PC-3 (cell line): ENCODE results near the gene LRRC8B.

Experiments used
- CTCF ChIP-seq: fragments of 300-600 bp; sonication (generic); conservative IDR thresholded peaks from 2 replicates; pipeline ENCODE4 v1.5.1; 2017; ENCODE audit warnings: antibody characterized with exemption, low read depth, mild to moderate bottlenecking, low read length
- EZH2 ChIP-seq: fragments of 300-600 bp; sonication (generic); IDR thresholded peaks from one replicate; pipeline ENCODE4 v1.6.1; 2017; ENCODE audit warnings: antibody characterized with exemption, mild to moderate bottlenecking, low read length; ENCODE audit not compliant: unreplicated experiment

DNA sequence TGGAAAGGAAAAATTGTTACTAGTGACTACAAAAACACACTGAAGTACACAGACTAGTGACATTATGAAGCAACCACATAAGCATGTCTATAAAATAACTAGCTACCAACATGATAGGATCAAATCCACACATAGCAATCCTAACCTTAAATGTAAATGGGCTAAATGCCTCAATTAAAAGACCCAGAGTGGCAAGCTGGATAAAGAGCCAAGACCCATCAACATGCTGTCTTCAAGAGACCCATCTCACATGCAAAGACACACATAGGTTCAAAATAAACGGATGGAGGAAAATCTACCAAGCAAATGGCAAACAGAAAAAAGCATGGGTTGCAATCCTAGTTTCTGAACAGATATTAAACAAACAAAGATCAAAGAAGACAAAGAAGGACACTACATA lies 49.4 kb upstream of the LRRC8B start:
- no peak for TF ChIP-seq EZH2
- no peak for TF ChIP-seq CTCF
